GM19395 (cell line): ENCODE measurements around the gene KRABD2.
A peak's percentile ranks its signal among the peaks of the same experiment; 100 is the strongest.
"Not testable (repeated sequence)": the region's sequence is repeated elsewhere in the genome, so short reads cannot be mapped to it uniquely, and the experiment has no call there.

ENCODE experiments used
- ATAC-seq: cut with Tn5 transposase; IDR thresholded peaks from one replicate; pipeline ENCODE4 v1.9.1; 2021; ENCODE audit warnings: mild to moderate bottlenecking, moderate library complexity; ENCODE audit not compliant: unreplicated experiment

The KRABD2 gene

DNA sequence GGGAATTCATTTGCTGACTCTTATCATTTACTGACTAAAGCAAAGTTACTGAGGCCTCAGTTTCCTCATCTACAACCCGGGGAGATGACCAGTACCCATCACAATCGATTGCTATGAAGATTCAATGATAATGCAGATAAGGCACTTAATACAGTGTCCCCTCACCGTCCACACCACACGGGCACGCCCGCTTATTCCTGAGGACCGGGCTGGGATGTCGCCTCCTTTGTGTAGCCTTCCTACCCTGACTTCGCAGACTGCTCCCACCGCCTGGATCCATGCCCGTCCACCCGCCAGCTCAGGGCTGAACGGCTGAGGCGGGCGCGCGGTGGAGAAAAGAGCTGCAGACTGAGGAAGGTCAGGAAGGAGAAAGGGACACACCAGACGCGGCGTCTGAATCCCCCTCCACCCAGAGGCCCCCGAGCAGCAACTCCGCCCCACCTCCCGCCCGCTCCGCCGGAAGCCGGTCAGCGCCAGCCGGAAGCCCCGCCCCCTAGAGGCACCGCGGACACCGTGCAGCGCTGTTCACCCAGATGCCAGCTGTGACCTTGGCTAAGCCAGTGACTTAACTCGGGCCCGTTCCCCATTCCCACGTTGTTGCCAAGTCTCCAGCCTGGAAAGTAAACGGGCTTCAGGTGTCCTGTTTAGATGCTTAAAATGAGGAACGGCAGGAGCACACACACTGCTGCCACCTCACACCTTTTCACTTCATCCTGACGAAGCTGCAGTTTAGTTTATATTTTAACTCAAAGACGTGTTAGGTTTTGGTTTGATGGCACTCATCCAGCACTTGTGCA is at the start of gene KRABD2:
TSS of gene KRABD2 (minus strand) at position 434 of the 797 bp plus-strand sequence.
- ATAC-seq: peak; percentile 92

DNA sequence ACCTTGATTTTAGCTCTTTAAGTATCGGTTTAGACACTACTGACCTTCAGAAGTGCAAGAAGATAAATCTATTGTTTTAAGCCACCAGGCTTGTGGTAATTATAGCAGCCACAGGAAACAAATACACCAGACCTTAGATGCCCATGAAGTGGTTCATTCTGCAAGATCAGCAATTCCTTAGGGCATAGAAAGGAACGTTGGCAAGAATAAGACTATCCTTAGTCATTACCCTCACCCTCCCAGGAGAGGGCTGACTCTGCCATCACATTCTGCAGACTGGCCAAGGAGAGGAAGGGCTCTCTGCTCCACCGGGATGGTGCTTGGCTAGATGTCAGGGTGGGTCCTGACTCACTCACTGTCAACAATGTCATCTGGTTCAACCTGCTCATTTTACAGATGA is 45.1 kb upstream of the KRABD2 start:
- ATAC-seq: no peak

DNA sequence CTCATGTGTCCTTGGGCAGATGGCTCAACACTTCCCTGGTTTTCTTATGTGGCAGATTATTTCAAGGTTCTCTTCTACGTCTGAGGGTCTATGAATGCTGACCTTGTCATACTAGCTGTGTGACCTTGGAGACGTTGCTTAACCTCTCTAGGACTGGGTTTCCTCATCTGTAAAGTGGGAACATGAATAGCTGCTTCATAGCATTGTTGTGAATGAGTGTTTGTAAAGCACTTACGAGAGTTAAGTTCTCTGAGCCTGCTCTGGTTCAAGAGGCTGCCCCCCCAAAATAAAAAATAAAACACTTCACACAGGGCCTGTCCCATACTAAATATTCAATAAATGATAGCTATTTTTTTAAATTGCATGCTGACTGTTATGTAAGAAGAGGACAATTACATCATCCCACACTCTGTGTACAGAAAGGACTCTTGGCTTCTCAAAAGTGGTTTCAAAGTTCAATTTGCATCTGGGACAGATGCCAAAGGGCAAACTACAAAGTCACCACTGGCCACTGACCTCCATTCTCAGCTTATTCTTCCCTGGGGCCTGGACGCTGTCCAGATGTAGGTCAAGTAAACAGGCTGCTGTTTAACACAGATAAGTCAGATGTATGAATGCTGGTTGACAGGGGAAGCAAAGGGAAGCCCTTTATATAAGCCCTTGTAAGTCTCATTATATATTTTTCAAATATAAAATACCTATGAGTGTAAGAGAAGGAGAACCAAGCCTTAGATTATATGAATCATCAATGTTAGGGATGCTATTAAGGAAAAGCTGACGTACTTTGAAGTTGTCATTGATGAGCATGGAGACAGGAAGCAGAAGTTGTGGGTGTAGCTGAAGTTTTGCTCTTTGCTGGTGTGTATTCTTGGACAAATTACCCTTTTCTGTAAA is 43.8 kb upstream of the KRABD2 start:
- ATAC-seq: no peak

DNA sequence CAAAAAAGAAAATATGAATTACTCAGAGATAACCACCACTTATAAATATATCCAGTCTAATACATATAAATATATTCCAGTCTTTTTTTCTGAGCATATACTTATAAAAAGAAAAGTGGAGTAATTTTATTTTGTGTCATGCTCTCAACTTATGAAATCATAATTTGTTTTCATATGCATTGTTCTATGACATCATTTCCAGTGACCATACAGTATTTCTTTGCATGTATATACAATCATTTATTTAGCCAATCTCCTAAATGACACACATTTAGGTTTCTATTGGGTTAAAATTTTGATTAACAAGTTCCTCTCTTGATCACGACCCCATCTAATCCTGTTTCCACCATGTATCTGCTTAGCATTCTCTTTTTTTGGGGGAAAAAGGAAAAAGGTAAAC is 42.8 kb upstream of the KRABD2 start:
- ATAC-seq: no peak

- no peak for ATAC-seq
Measured at GRCh38 chr17:8418471-8418870, 42.0 kb upstream of the KRABD2 start.

DNA sequence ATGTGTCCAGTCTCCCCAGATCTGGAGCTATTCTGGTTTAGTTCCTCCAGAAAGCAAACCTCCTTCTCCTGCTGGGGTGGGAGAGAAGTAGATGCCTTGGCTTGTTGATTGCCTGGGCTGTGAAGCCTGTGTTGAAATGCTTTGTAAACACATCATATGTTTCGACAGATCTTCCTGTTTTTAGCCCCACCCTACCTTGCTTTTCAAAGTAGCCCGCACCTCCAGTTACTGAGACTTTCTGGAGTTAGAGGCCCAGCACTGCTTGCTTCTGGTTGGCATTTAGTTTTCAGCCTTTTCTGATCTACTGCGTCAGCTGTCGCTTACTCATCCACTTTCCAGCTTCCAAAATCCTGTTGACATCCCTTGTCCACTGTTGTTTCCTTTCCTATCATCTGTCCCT is 41.3 kb upstream of the KRABD2 start:
- ATAC-seq: no peak

DNA sequence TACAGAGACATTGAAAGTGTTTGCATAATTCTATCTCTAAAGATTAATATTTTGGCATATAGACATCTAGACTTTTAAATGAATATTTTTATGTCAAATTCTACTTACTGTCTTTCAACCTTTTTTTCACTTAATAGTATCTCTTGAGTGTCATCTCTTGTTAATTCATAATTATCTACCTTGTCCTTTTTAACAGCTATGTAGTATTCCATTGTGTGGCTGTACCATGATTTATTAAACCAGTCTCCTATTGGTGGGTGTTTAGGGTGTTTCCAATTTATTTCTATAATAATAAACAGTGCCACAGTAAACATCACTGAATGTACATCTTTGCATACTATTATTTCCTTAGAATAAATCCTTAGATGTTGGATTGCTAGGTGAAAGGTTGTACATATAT is 37.4 kb upstream of the KRABD2 start:
- no peak for ATAC-seq

DNA sequence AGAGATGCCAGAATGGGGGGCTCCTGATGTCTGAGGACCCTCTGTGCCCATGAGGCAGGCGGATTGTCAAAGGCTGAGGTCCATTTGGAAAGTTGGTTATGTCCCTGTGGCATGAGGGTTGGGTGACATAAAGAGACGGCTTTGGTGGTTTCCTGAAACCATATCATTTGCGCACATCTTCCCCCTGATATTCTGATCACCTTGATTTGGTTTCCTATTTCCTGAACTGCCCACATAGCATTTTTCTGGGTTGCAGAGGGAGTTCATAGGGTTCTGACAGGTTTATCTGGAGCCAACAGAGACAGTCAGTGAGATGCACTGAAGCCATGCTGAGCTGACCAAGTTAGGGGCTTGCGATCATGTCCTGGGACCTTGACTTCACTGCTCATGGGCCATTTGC is 36.8 kb upstream of the KRABD2 start:
- ATAC-seq: no peak

DNA sequence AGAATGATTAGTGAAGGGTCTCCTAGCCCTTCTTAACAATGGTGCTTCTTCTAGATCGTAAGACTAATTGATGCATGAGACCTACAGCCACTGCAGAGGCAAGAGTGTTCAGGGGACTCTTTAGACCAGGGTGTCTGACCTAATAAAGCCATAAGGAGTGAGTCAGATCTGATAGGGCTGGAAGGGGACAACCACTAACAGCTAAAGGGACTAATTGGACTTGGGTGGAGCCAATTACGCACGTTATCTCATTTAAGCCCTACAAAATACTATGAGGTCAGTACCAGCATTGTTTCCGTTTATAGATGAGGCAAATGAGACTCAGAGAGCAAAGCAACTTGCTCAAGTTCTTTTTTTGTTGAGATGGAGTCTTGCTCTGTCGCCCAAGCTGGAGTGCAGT is 35.6 kb upstream of the KRABD2 start:
- ATAC-seq: no peak

GRCh38 chr17:8410883-8411238 is 34.4 kb upstream of the KRABD2 start:
- ATAC-seq: no peak

DNA sequence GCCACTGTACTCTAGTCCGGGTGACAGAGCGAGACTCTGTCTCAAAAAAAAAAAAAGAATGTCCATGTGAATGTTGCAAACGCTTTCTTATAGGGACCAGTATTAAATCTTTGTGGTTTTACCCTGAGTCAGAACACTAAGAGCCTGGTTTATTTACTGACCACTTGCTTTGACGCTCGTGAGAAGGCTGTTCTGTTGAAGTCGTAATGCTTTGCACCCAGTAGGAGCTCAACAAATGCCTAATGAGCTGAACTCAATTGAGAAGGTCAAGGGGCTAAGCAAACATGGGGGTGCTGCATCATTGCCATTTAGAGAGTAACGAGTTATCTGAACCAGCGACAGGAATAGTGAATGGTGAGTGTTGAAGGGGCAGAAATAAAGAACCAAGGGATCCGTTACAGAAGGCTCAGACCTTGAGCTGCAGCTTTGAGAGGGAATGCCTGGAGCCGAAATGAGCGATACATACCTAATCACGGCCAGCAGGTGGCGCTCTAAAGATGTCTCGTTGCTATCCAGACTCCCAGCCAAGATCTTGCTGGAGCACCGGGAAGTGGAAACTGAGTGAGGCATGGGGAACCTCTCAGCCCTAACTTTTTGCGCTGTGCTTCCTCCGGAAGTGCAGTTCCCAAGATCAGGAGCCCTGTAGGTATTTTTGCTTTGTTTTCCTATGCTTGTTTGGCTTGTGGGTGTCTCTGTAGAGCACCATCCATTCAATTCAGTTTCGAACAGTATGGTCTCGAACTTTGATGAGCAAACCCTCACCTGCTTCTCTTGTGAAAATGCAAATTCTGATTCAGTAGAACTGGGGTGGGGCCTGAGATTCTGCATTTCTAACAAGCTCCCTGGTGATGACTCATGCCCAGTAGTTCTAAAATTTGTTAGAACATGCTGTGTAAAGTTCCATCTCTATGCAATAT is 33.7 kb upstream of the KRABD2 start:
- no peak for ATAC-seq

GRCh38 chr17:8408371-8408770 is 31.9 kb upstream of the KRABD2 start:
- ATAC-seq: no peak

DNA sequence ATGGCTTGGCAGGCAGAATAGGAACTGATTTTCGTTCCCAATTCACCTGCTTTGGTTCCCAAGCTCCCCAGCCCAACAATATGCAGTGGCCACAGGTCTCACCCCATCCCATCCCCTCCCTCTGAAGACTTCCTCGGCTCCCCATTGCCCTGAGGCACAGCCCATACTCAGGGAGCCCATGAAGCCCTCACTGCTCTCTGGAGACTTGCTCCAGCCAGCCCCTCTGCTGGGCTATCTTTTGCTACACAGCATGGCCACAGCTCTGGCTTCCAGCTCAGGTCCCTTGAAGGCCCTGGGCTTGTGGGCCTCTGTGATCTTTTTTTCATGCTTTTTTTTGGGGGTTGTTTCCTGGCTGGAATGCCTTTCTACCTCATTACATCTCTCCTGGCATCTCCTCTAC is 29.7 kb upstream of the KRABD2 start:
- no peak for ATAC-seq

DNA sequence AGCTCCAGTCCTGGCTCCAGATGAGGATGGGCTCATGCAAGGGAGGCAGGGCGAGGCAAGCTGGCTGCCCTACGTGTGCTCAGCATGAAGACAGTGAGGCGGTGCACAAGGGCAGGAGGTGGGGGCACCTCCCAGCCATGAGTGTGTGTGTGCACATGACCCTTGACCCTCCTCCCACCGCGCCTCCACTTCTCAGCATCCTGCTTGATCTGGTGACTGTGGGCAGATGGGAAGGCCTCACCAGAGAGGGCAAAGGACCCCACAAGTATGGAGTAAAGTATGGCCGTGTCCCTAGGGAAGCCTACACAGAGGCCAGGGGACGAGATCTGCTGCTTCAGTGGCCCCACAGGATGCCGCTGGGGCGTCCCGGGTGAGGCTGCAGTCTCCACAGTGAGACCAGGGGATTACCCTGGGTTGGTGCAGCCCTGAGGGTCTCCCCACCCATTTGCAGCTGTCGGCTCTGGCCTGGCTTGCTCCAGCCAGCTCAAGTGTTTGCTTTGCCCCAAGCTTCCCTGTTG is 29.1 kb upstream of the KRABD2 start:
- no peak for ATAC-seq

- no peak for ATAC-seq
Measured at GRCh38 chr17:8402921-8403536, 26.5 kb upstream of the KRABD2 start.

- no peak for ATAC-seq
Measured at GRCh38 chr17:8401107-8401506, 24.6 kb upstream of the KRABD2 start.

GRCh38 chr17:8398980-8399379 is 22.5 kb upstream of the KRABD2 start:
- ATAC-seq: no peak

DNA sequence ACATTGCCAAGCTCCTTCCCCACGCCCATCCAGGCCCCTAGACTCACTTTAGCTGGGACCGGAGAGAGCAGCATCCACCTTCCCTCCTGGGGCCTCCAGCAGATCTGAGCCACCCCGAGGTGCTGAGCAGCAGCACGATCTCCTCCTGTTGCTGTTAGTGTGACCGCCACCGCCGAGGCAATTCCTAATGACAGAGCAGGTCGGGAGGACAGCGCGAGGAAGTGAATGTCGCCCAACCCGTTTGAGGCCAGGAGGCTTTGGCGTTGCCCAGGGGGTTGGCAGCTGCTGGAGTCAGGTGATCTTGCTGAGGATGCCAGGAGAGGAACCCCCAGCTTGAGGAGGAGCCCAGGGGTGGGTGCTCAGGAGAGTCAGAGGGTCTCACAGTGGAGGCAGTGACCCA is 21.1 kb upstream of the KRABD2 start, which contains the start of gene RNF222:
TSS of gene RNF222 (minus strand) at position 192 of the 400 bp plus-strand sequence. CDS start 4,366 bp downstream, outside the sequence.
- no peak for ATAC-seq

GRCh38 chr17:8394497-8394896 is 18.0 kb upstream of the KRABD2 start:
- not testable (repeated sequence) for ATAC-seq
